Neural cell (in vitro differentiated cells): ENCODE measurements around the gene CTBP2. TPM values are rescaled to one million over a fixed set of nuclear protein-coding genes. Genes with fewer than 3 reads are reported as not detected.

Experiments
- H2AFZ ChIP-seq: fragments of 200-600, 300-800 bp; sonication (generic), shearing (Covaris generic); 2 replicates; pipeline ENCODE4 v1.6.0; 2014; ENCODE audit warnings: low read depth, mild to moderate bottlenecking, antibody characterized with exemption, low read length, moderate library complexity
- H3F3A ChIP-seq: fragments of 200-600 bp; shearing (Covaris generic); 2 replicates; pipeline ENCODE4 v1.6.1; 2016; ENCODE audit warnings: mild to moderate bottlenecking, moderate library complexity, mixed read lengths, antibody characterized with exemption, low read length; ENCODE audit not compliant: insufficient read depth, poor library complexity, severe bottlenecking
- H3K27ac ChIP-seq: fragments of 200-600, 300-800 bp; sonication (generic), shearing (Covaris generic); 2 replicates; pipeline ENCODE4 v1.5.1; 2014; ENCODE audit warnings: mild to moderate bottlenecking, low read length, moderate library complexity
- H3K27me3 ChIP-seq: fragments of 300-800, 200-600 bp; sonication (generic), shearing (Covaris generic); 2 replicates; pipeline ENCODE4 v1.6.0; 2014; ENCODE audit warnings: mild to moderate bottlenecking, low read depth, low read length, moderate library complexity; ENCODE audit not compliant: insufficient read depth
- H3K36me3 ChIP-seq: fragments of 300-800, 200-600 bp; sonication (generic), shearing (Covaris generic); 2 replicates; pipeline ENCODE4 v1.5.1; 2014; ENCODE audit warnings: mild to moderate bottlenecking, antibody characterized with exemption, low read length, moderate library complexity; ENCODE audit not compliant: insufficient read depth
- H3K4me2 ChIP-seq: fragments of 300-800, 200-600 bp; sonication (generic), shearing (Covaris generic); 2 replicates; pipeline ENCODE4 v1.6.0; 2014; ENCODE audit warnings: mild to moderate bottlenecking, low read length
- H3K4me3 ChIP-seq: fragments of 300-800, 200-600 bp; sonication (generic), shearing (Covaris generic); 2 replicates; pipeline ENCODE4 v1.5.1; 2014; ENCODE audit warnings: mild to moderate bottlenecking, low read length, moderate library complexity
- H3K79me2 ChIP-seq: fragments of 200-600 bp; shearing (Covaris generic); replicated peaks from 2 replicates; pipeline ENCODE4 v1.6.0; 2014; ENCODE audit warnings: mild to moderate bottlenecking, low read length, moderate library complexity; ENCODE audit not compliant: insufficient read depth
- H3K9ac ChIP-seq: fragments of 300-800, 200-600 bp; sonication (generic), shearing (Covaris generic); 2 replicates; pipeline ENCODE4 v1.6.1; 2016; ENCODE audit warnings: mild to moderate bottlenecking, low read length, mixed read lengths
- H3K9me2 ChIP-seq: fragments of 200-600 bp; shearing (Covaris generic); 2 replicates; pipeline ENCODE4 v1.6.1; 2016; ENCODE audit warnings: mild to moderate bottlenecking, low read length, mixed read lengths; ENCODE audit not compliant: insufficient read depth
- H3K9me3 ChIP-seq: fragments of 200-600, 300-800 bp; sonication (generic), shearing (Covaris generic); 2 replicates; pipeline ENCODE4 v1.6.1; 2016; ENCODE audit warnings: mild to moderate bottlenecking, mixed run types, low read length, moderate library complexity, mixed read lengths
- H4K20me1 ChIP-seq: fragments of 200-600 bp; shearing (Covaris generic); 2 replicates; pipeline ENCODE4 v1.6.1; 2016; ENCODE audit warnings: mild to moderate bottlenecking, mixed run types; ENCODE audit not compliant: insufficient read depth
- EP300 ChIP-seq: fragments of 450-650 bp; conservative IDR thresholded peaks from 2 replicates; pipeline ENCODE4 v1.6.1; 2014; ENCODE audit warnings: antibody characterized with exemption, mild to moderate bottlenecking, moderate library complexity; ENCODE audit not compliant: poor library complexity, severe bottlenecking
- EZH2 ChIP-seq: fragments of 200-600, 300-800 bp; shearing (Covaris generic), sonication (generic); IDR thresholded peaks from 2 replicates; pipeline ENCODE4 v1.6.1; 2014; ENCODE audit warnings: antibody characterized with exemption, low read length, borderline replicate concordance, mild to moderate bottlenecking; ENCODE audit not compliant: insufficient read depth, poor library complexity, severe bottlenecking
- MXI1 ChIP-seq: fragments of 450-650 bp; conservative IDR thresholded peaks from 2 replicates; pipeline ENCODE4 v1.6.1; 2014; ENCODE audit warnings: antibody characterized with exemption, mild to moderate bottlenecking; ENCODE audit not compliant: poor library complexity, severe bottlenecking
- POLR2AphosphoS5 ChIP-seq: IDR thresholded peaks from 2 replicates; pipeline ENCODE4 v1.6.1; 2012
- RAD21 ChIP-seq: fragments of 450-650 bp; conservative IDR thresholded peaks from 2 replicates; pipeline ENCODE4 v1.6.1; 2014; ENCODE audit warnings: antibody characterized with exemption, mild to moderate bottlenecking, moderate library complexity
- REST ChIP-seq: IDR thresholded peaks from 2 replicates; pipeline ENCODE4 v1.6.1; 2012; ENCODE audit warnings: borderline replicate concordance
- SMC3 ChIP-seq: fragments of 450-650 bp; conservative IDR thresholded peaks from 2 replicates; pipeline ENCODE4 v1.6.1; 2014; ENCODE audit warnings: antibody characterized with exemption, mild to moderate bottlenecking, moderate library complexity; ENCODE audit not compliant: poor library complexity
- TAF1 ChIP-seq: IDR thresholded peaks from 2 replicates; pipeline ENCODE4 v1.6.1; 2012; ENCODE audit warnings: low read depth
- polyA plus RNA-seq: library from polyadenylated mRNA; depleted of rRNA; stranded (reverse); fragments of >200 nt; gene quantifications from 2 replicates; pipeline ENCODE4 v1.2.3, GENCODE V29; 2014
- TF ChIP-seq, protein P1 (sequence below): fragments of 450-650 bp; IDR thresholded peaks from 2 replicates; pipeline ENCODE4 v1.5.1; 2014; ENCODE audit warnings: antibody characterized with exemption, mild to moderate bottlenecking, moderate library complexity; ENCODE audit not compliant: poor library complexity, severe bottlenecking

The CTBP2 gene
- polyA plus RNA-seq, 1 donor from 2014 or later = 59.5 TPM

DNA sequence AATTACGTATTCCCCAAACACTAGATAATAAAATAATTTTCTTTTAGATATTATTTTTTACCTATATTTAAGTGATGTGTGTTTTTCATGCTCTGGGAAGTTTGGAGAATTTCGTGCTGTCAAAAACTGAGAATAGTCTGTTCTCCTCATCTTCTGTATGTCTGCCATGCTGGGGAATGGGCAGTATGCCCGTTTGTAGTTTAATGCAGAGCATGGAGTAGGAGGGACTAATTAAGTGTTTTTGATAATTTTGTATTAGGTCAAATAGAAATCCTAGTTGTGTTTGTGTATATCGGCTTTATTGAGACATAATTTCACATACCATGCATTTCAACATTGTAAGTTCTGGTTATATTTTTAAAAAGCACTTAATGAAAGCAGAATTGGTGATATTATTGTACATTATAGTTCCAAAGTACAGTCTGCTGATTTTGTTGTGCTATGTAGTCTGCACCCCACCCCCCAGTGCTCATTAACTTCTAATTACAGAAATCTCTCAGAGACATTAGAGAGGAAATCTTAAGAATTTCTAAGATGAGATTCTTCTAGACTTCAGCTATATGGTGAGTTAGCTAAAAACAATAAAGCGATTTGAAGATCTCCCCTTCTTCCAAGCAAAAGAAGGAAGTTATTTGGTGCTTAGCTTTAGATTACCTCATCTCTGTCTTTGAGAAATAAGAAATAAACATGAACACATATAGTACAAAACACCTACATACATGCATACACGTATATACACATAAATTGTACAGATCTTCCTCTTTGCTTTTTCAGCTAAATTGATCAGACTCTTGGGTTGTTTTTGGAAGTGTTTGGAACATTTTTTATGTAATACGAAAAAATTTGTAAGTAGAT lies 196.3 kb downstream of the CTBP2 start:
- H3K27ac ChIP-seq = no peak overlapping the region
- no peaks in the 10 kb centered on the region for H3K9me3 ChIP-seq
- peaks cover 48% of the 10 kb centered on the region for H3K79me2 ChIP-seq
- no peaks in the 10 kb centered on the region for H4K20me1 ChIP-seq
- H3K4me3 ChIP-seq = no peak overlapping the region
- H3K36me3 ChIP-seq = no peaks in the 10 kb centered on the region
- no peak overlapping the region for H3K9ac ChIP-seq
- no peaks in the 10 kb centered on the region for H3K27me3 ChIP-seq
- no peaks in the 10 kb centered on the region for H3K9me2 ChIP-seq
- H3F3A ChIP-seq = no peaks in the 10 kb centered on the region
- H2AFZ ChIP-seq = no peak overlapping the region
- H3K4me2 ChIP-seq = no peak overlapping the region
- no peak for TF ChIP-seq MXI1
- TF ChIP-seq EP300 = no peak
- no peak for TF ChIP-seq REST
- TF ChIP-seq RAD21 = no peak
- TF ChIP-seq SMC3 = no peak

DNA sequence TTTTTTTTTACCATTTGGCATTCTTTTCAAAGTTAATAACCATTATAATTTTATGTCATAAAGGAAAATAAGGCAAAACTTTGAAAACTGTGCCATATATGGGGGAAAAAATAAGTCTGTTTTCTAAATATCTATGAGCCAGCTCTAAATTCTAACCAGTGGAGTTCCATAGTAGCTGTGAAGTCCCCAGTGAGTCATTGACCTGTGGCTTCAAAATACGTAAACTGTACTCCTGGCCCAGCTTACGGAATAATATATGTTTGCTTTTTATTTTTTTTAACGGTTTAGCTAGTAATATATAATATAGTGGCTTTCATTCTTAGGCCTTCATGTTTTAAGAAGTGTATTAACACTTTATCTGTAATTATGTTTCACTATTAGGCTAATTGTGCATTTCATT lies 197.9 kb downstream of the CTBP2 start:
- Histone ChIP-seq H3K9ac (no peak overlapping the region), H3K9me3 (no peaks in the 10 kb centered on the region), H3K79me2 (peaks cover 55% of the 10 kb centered on the region), H2AFZ (no peak overlapping the region), H3K27me3 (no peaks in the 10 kb centered on the region), H3K4me3 (no peak overlapping the region), H3F3A (no peaks in the 10 kb centered on the region), H4K20me1 (no peaks in the 10 kb centered on the region), H3K36me3 (no peaks in the 10 kb centered on the region), H3K4me2 (no peak overlapping the region), H3K9me2 (no peaks in the 10 kb centered on the region), H3K27ac (no peak overlapping the region)
- TF ChIP-seq, protein P1, sequence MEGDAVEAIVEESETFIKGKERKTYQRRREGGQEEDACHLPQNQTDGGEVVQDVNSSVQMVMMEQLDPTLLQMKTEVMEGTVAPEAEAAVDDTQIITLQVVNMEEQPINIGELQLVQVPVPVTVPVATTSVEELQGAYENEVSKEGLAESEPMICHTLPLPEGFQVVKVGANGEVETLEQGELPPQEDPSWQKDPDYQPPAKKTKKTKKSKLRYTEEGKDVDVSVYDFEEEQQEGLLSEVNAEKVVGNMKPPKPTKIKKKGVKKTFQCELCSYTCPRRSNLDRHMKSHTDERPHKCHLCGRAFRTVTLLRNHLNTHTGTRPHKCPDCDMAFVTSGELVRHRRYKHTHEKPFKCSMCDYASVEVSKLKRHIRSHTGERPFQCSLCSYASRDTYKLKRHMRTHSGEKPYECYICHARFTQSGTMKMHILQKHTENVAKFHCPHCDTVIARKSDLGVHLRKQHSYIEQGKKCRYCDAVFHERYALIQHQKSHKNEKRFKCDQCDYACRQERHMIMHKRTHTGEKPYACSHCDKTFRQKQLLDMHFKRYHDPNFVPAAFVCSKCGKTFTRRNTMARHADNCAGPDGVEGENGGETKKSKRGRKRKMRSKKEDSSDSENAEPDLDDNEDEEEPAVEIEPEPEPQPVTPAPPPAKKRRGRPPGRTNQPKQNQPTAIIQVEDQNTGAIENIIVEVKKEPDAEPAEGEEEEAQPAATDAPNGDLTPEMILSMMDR = no peak
- TF ChIP-seq REST (no peak), EP300 (no peak), SMC3 (no peak), RAD21 (no peak), TAF1 (no peak), EZH2 (no peak), MXI1 (no peak), POLR2AphosphoS5 (no peak)
